Measurements from ENCODE around the gene GRIK5. TPM values are rescaled to one million over a fixed set of nuclear protein-coding genes. Genes with fewer than 3 reads are reported as not detected.

GRIK5 gene
- total and polyA plus RNA-seq, 4 donors = 0.09 to 0.42 (median 0.17) TPM; not detected in 1

DNA sequence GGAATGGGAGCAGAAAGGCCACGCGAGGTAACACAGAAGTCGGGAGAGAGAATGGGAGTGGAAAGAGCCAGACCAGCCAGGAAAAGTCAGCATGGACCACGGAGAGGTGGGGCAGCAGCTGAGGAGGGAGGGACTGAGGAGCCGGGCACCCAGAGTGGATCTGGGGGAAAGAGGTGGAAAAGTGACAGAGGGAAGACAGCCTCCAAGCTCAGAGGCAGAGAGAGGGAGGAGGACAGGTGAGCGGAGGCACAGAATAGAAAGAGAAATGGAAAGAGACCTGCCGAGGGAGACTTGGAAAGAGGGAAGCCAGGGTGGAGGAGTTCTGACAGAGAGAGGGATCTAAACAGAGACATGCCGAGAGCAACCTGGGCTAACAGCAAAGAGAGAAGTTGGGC is 1.6 kb downstream of the GRIK5 start:
- WGBS = 37% methylated on average over 8 of the region's 8 CpGs
- no peak overlapping the region for H3K4me3 ChIP-seq (ENCODE audit: low read depth in 1 of 3, low read length in 3 of 3)
- no peak for TF ChIP-seq RAD21 (IDR thresholded peaks at IDR 0.05)
- TF ChIP-seq TAF1 (conservative IDR thresholded peaks at IDR 0.05) = no peak
- no peak for TF ChIP-seq GABPA (IDR thresholded peaks at IDR 0.05 in 1 of 2, conservative IDR thresholded peaks at IDR 0.05 in 1 of 2)
- TF ChIP-seq YY1 (IDR thresholded peaks at IDR 0.05) = no peak
- TF ChIP-seq JUND (IDR thresholded peaks at IDR 0.05) = no peak
- no peak for TF ChIP-seq HNF4A (conservative IDR thresholded peaks at IDR 0.05)
- no peak for TF ChIP-seq HNF4G (IDR thresholded peaks at IDR 0.05)
- TF ChIP-seq FOXA2 (IDR thresholded peaks at IDR 0.05) = no peak
- TF ChIP-seq EGR1 (IDR thresholded peaks at IDR 0.05; ENCODE audit: low read depth in 2 of 2) = no peak
- TF ChIP-seq, protein P1, sequence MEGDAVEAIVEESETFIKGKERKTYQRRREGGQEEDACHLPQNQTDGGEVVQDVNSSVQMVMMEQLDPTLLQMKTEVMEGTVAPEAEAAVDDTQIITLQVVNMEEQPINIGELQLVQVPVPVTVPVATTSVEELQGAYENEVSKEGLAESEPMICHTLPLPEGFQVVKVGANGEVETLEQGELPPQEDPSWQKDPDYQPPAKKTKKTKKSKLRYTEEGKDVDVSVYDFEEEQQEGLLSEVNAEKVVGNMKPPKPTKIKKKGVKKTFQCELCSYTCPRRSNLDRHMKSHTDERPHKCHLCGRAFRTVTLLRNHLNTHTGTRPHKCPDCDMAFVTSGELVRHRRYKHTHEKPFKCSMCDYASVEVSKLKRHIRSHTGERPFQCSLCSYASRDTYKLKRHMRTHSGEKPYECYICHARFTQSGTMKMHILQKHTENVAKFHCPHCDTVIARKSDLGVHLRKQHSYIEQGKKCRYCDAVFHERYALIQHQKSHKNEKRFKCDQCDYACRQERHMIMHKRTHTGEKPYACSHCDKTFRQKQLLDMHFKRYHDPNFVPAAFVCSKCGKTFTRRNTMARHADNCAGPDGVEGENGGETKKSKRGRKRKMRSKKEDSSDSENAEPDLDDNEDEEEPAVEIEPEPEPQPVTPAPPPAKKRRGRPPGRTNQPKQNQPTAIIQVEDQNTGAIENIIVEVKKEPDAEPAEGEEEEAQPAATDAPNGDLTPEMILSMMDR (IDR thresholded peaks at IDR 0.05; ENCODE audit: low read depth, low read length, missing input control) = no peak
- TF ChIP-seq FOXA1 (IDR thresholded peaks at IDR 0.05) = no peak
- no peak for TF ChIP-seq RXRA (IDR thresholded peaks at IDR 0.05)
- TF ChIP-seq, protein P2, sequence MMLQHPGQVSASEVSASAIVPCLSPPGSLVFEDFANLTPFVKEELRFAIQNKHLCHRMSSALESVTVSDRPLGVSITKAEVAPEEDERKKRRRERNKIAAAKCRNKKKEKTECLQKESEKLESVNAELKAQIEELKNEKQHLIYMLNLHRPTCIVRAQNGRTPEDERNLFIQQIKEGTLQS (IDR thresholded peaks at IDR 0.05) = no peak

DNA sequence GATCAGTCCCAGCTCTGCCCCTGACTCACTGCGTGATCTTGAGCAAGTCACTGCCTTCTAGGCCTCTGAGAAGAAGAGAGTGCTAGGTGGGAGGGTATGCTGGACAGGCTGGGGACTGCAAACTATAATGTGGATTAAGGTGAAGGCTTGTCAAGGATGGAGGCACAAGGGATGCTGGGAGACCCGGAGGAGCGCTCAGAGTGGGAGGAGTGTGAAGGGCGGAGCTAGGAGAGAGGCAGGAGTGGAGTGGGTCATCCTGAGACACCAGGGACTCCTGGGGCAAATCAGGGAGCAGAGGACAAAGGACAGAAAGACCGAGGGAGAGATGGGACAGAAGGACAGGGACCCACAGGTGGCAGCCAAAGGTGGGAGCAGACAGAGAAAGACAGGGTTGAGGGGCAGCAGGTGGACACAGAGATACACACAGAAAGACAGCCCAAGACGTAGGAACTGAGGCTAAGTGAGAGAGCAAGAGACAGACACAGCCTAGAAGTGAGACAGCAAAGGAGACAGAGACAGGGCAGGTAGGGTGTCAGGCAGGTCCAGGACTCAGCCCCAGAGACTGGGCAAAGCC is 2.6 kb downstream of the GRIK5 start:
- Histone ChIP-seq H3K4me3 (ENCODE audit: low read depth in 1 of 3, low read length in 3 of 3) (no peak overlapping the region), H3K4me1 (ENCODE audit: control insufficient read depth in 4 of 4, insufficient read depth in 4 of 4, low read length in 3 of 4) (no peaks in the 10 kb centered on the region), H3K27me3 (ENCODE audit: control insufficient read depth in 4 of 4, insufficient read depth in 4 of 4, low read length in 3 of 4) (peaks cover 0 to 8% (median 2%) of the 10 kb centered on the region in 4 donors), H3K9ac (ENCODE audit: low read depth in 1 of 2, low read length in 2 of 2) (no peak overlapping the region), H3K27ac (ENCODE audit: low read depth in 1 of 2, low read length in 2 of 2) (no peak overlapping the region), H3K9me3 (ENCODE audit: control insufficient read depth in 4 of 4, low read length in 3 of 4) (no peaks in the 10 kb centered on the region), H3K36me3 (ENCODE audit: control insufficient read depth in 4 of 4, insufficient read depth in 3 of 4, low read depth in 1 of 4, low read length in 3 of 4) (no peaks in the 10 kb centered on the region)
- 63% methylated on average over 6 of the region's 6 CpGs for WGBS
- TF ChIP-seq EGR1 (IDR thresholded peaks at IDR 0.05; ENCODE audit: low read depth in 2 of 2) (no peak), RXRA (IDR thresholded peaks at IDR 0.05) (no peak), TAF1 (conservative IDR thresholded peaks at IDR 0.05) (no peak), YY1 (IDR thresholded peaks at IDR 0.05) (no peak), NR2F2 (IDR thresholded peaks at IDR 0.05) (no peak), SP1 (IDR thresholded peaks at IDR 0.05) (no peak), HNF4A (conservative IDR thresholded peaks at IDR 0.05) (no peak), RAD21 (IDR thresholded peaks at IDR 0.05) (no peak), JUND (IDR thresholded peaks at IDR 0.05) (no peak), FOXA1 (IDR thresholded peaks at IDR 0.05) (no peak), FOXA2 (IDR thresholded peaks at IDR 0.05) (no peak), GABPA (IDR thresholded peaks at IDR 0.05 in 1 of 2, conservative IDR thresholded peaks at IDR 0.05 in 1 of 2) (no peak), HNF4G (IDR thresholded peaks at IDR 0.05) (no peak)
- TF ChIP-seq, protein P3, sequence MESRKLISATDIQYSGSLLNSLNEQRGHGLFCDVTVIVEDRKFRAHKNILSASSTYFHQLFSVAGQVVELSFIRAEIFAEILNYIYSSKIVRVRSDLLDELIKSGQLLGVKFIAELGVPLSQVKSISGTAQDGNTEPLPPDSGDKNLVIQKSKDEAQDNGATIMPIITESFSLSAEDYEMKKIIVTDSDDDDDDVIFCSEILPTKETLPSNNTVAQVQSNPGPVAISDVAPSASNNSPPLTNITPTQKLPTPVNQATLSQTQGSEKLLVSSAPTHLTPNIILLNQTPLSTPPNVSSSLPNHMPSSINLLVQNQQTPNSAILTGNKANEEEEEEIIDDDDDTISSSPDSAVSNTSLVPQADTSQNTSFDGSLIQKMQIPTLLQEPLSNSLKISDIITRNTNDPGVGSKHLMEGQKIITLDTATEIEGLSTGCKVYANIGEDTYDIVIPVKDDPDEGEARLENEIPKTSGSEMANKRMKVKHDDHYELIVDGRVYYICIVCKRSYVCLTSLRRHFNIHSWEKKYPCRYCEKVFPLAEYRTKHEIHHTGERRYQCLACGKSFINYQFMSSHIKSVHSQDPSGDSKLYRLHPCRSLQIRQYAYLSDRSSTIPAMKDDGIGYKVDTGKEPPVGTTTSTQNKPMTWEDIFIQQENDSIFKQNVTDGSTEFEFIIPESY (IDR thresholded peaks at IDR 0.05) = no peak
- TF ChIP-seq, protein P4, sequence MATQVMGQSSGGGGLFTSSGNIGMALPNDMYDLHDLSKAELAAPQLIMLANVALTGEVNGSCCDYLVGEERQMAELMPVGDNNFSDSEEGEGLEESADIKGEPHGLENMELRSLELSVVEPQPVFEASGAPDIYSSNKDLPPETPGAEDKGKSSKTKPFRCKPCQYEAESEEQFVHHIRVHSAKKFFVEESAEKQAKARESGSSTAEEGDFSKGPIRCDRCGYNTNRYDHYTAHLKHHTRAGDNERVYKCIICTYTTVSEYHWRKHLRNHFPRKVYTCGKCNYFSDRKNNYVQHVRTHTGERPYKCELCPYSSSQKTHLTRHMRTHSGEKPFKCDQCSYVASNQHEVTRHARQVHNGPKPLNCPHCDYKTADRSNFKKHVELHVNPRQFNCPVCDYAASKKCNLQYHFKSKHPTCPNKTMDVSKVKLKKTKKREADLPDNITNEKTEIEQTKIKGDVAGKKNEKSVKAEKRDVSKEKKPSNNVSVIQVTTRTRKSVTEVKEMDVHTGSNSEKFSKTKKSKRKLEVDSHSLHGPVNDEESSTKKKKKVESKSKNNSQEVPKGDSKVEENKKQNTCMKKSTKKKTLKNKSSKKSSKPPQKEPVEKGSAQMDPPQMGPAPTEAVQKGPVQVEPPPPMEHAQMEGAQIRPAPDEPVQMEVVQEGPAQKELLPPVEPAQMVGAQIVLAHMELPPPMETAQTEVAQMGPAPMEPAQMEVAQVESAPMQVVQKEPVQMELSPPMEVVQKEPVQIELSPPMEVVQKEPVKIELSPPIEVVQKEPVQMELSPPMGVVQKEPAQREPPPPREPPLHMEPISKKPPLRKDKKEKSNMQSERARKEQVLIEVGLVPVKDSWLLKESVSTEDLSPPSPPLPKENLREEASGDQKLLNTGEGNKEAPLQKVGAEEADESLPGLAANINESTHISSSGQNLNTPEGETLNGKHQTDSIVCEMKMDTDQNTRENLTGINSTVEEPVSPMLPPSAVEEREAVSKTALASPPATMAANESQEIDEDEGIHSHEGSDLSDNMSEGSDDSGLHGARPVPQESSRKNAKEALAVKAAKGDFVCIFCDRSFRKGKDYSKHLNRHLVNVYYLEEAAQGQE (IDR thresholded peaks at IDR 0.05) = no peak
- TF ChIP-seq, protein P2 (IDR thresholded peaks at IDR 0.05) = no peak
- TF ChIP-seq, protein P1 (IDR thresholded peaks at IDR 0.05; ENCODE audit: low read depth, low read length, missing input control) = no peak
- TF ChIP-seq, protein P5, sequence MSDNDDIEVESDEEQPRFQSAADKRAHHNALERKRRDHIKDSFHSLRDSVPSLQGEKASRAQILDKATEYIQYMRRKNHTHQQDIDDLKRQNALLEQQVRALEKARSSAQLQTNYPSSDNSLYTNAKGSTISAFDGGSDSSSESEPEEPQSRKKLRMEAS (IDR thresholded peaks at IDR 0.05) = no peak
- DNase-seq (ENCODE audit: low spot score) = no peak

More for the DNA sequence above, 1.6 kb downstream of the GRIK5 start:
- H3K9ac ChIP-seq (ENCODE audit: low read depth in 1 of 2, low read length in 2 of 2) = no peak overlapping the region
- H3K9me3 ChIP-seq (ENCODE audit: control insufficient read depth in 4 of 4, low read length in 3 of 4) = no peaks in the 10 kb centered on the region
- no peak overlapping the region for H3K27ac ChIP-seq (ENCODE audit: low read depth in 1 of 2, low read length in 2 of 2)
- H3K4me1 ChIP-seq (ENCODE audit: control insufficient read depth in 4 of 4, insufficient read depth in 4 of 4, low read length in 3 of 4) = no peaks in the 10 kb centered on the region
- H3K36me3 ChIP-seq (ENCODE audit: control insufficient read depth in 4 of 4, insufficient read depth in 3 of 4, low read depth in 1 of 4, low read length in 3 of 4) = no peaks in the 10 kb centered on the region
- no peak for DNase-seq (ENCODE audit: low spot score)
- peaks cover 0 to 8% (median 2%) of the 10 kb centered on the region in 4 donors for H3K27me3 ChIP-seq (ENCODE audit: control insufficient read depth in 4 of 4, insufficient read depth in 4 of 4, low read length in 3 of 4)

All from liver (tissue), 9 donors.